Right ventricle myocardium inferior (tissue), 1 donor: ENCODE measurements around the gene FBXO8. TPM values are rescaled to one million over a fixed set of nuclear protein-coding genes. Genes with fewer than 3 reads are reported as not detected.
A peak's percentile ranks its signal among the peaks of the same experiment; 100 is the strongest.

Experiments
- ATAC-seq: fragments of 200-7000 bp; cut with Tn5 transposase; one replicate; pipeline ENCODE4 v1.9.1; 2020; ENCODE audit warnings: mild to moderate bottlenecking, moderate library complexity
- DNase-seq: peaks from one replicate; pipeline ENCODE4 v3.0.0; 2021; ENCODE audit errors: missing footprints
- intact Hi-C: fragments of 100-400 bp; cut with DNase I; formaldehyde crosslinking; loops from one replicate; pipeline ENCODE4 v1.11.0; 2022
- total RNA-seq: library from RNA; stranded (reverse); fragmentation: NEBNext Ultra II Directional; extraction: Animal tissue kit (Norgen Biotek cat#: 25700); gene quantifications from one replicate; pipeline ENCODE4 v1.2.1, GENCODE V29; 2021
- donor health status: DM: no; HTN: yes; CAD: no; lungs with severe emphysema.

FBXO8 gene
- total RNA-seq, 1 donor from 2014 or later, result 25.9 TPM

GRCh38 chr4:174215961-174216680 lies 67.3 kb downstream of the FBXO8 start:
- intact Hi-C loops, result loop anchor here (5.0 to 10.0 kb wide), 2 partner anchors 101 to 701 kb away; no protein-coding TSS in a partner anchor
- DNase-seq (no peak), ATAC-seq (no peak)

- DNase-seq, result no peak
- intact Hi-C loops, result loop anchor here (5.0 to 10.0 kb wide), 2 partner anchors 102 to 700 kb away; no protein-coding TSS in a partner anchor
- ATAC-seq, result no peak
These were observed 68.4 kb downstream of the FBXO8 start for GRCh38 chr4:174215057-174215456.

GRCh38 chr4:174214101-174214878 lies 69.2 kb downstream of the FBXO8 start:
- intact Hi-C loops, result loop anchor here (10.0 kb wide), 1 partner anchor 699 kb away; no protein-coding TSS in a partner anchor
- DNase-seq (no peak), ATAC-seq (peak; percentile 47)

- no peak for ATAC-seq
- DNase-seq, result no peak
- intact Hi-C loops, result loop anchor here (10.0 kb wide), 1 partner anchor 699 kb away; no protein-coding TSS in a partner anchor
These were observed 69.8 kb downstream of the FBXO8 start for GRCh38 chr4:174213731-174214100.

GRCh38 chr4:174212061-174212460 lies 71.4 kb downstream of the FBXO8 start:
- DNase-seq, result no peak
- intact Hi-C loops, result loop anchor here (10.0 kb wide), 1 partner anchor 697 kb away; no protein-coding TSS in a partner anchor
- ATAC-seq, result no peak

GRCh38 chr4:174211622-174212044 lies 71.8 kb downstream of the FBXO8 start:
- no peak for ATAC-seq
- intact Hi-C loops, result loop anchor here (10.0 kb wide), 1 partner anchor 697 kb away; no protein-coding TSS in a partner anchor
- DNase-seq, result no peak

- no peak for ATAC-seq
- DNase-seq, result no peak
- intact Hi-C loops, result loop anchor here (10.0 kb wide), 1 partner anchor 696 kb away; no protein-coding TSS in a partner anchor
These were observed 72.4 kb downstream of the FBXO8 start for GRCh38 chr4:174210952-174211490.

GRCh38 chr4:174210354-174210753 lies 73.1 kb downstream of the FBXO8 start:
- ATAC-seq (no peak), DNase-seq (no peak)
- intact Hi-C loops, result loop anchor here (10.0 kb wide), 1 partner anchor 696 kb away; no protein-coding TSS in a partner anchor

GRCh38 chr4:174209341-174209740 lies 74.1 kb downstream of the FBXO8 start:
- intact Hi-C loops, result no loop called here
- ATAC-seq (no peak), DNase-seq (no peak)

GRCh38 chr4:174207367-174207766 lies 76.1 kb downstream of the FBXO8 start:
- intact Hi-C loops, result no loop called here
- ATAC-seq (no peak), DNase-seq (no peak)

- ATAC-seq (no peak), DNase-seq (no peak)
- intact Hi-C loops, result no loop called here
These were observed 79.2 kb downstream of the FBXO8 start for GRCh38 chr4:174204164-174204831.

GRCh38 chr4:174201871-174202270 lies 81.6 kb downstream of the FBXO8 start:
- intact Hi-C loops, result no loop called here
- ATAC-seq, result no peak
- no peak for DNase-seq

- intact Hi-C loops, result no loop called here
- no peak for DNase-seq
- ATAC-seq, result no peak
These were observed 83.7 kb downstream of the FBXO8 start for GRCh38 chr4:174199735-174200134.

GRCh38 chr4:174198828-174199227 lies 84.6 kb downstream of the FBXO8 start:
- intact Hi-C loops, result no loop called here
- DNase-seq, result no peak
- no peak for ATAC-seq

- ATAC-seq (no peak), DNase-seq (no peak)
- intact Hi-C loops, result no loop called here
These were observed 85.1 kb downstream of the FBXO8 start for GRCh38 chr4:174198396-174198795.

- intact Hi-C loops, result no loop called here
- no peak for ATAC-seq
- no peak for DNase-seq
These were observed 89.8 kb downstream of the FBXO8 start for GRCh38 chr4:174193438-174194374.

GRCh38 chr4:174192943-174193342 lies 90.5 kb downstream of the FBXO8 start:
- DNase-seq (no peak), ATAC-seq (no peak)

More at GRCh38 chr4:174192943-174193342, 90.5 kb downstream of the FBXO8 start:
- intact Hi-C loops, result no loop called here
